Measurements from ENCODE around the gene AOX1.
"Not testable (repeated sequence)": the region's sequence is repeated elsewhere in the genome, so short reads cannot be mapped to it uniquely, and the experiment has no call there.

Gene AOX1

GRCh38 chr2:200640176-200640575 is 54.4 kb downstream of the AOX1 start:
- Histone ChIP-seq H3K36me3 (ENCODE audit: control insufficient read depth, insufficient read depth, low read length) (no peaks in the 10 kb centered on the region), H3K4me1 (ENCODE audit: control insufficient read depth, insufficient read depth, low read length) (no peaks in the 10 kb centered on the region), H3K27ac (ENCODE audit: low read depth, low read length) (no peak overlapping the region), H3K4me3 (ENCODE audit: low read length) (no peak overlapping the region), H3K9ac (ENCODE audit: low read length) (no peak overlapping the region), H3K27me3 (ENCODE audit: control insufficient read depth, insufficient read depth, low read length) (no peaks in the 10 kb centered on the region)

- Histone ChIP-seq H3K4me1 (ENCODE audit: control insufficient read depth, insufficient read depth, low read length) (no peaks in the 10 kb centered on the region), H3K4me3 (ENCODE audit: low read length) (no peak overlapping the region), H3K36me3 (ENCODE audit: control insufficient read depth, insufficient read depth, low read length) (no peaks in the 10 kb centered on the region), H3K27me3 (ENCODE audit: control insufficient read depth, insufficient read depth, low read length) (no peaks in the 10 kb centered on the region), H3K27ac (ENCODE audit: low read depth, low read length) (no peak overlapping the region), H3K9ac (ENCODE audit: low read length) (no peak overlapping the region)
Observed at GRCh38 chr2:200640901-200641300, 55.1 kb downstream of the AOX1 start.

GRCh38 chr2:200648518-200649281 is 62.9 kb downstream of the AOX1 start:
- H3K4me1 ChIP-seq (ENCODE audit: control insufficient read depth, insufficient read depth, low read length); H3K36me3 ChIP-seq (ENCODE audit: control insufficient read depth, insufficient read depth, low read length): not testable (repeated sequence)

GRCh38 chr2:200649724-200650123 is 63.9 kb downstream of the AOX1 start:
- Histone ChIP-seq H3K9ac (ENCODE audit: low read length) (no peak overlapping the region), H3K36me3 (ENCODE audit: control insufficient read depth, insufficient read depth, low read length) (no peaks in the 10 kb centered on the region), H3K4me3 (ENCODE audit: low read length) (no peak overlapping the region), H3K27me3 (ENCODE audit: control insufficient read depth, insufficient read depth, low read length) (no peaks in the 10 kb centered on the region), H3K4me1 (ENCODE audit: control insufficient read depth, insufficient read depth, low read length) (no peaks in the 10 kb centered on the region), H3K27ac (ENCODE audit: low read depth, low read length) (no peak overlapping the region)

More at GRCh38 chr2:200648518-200649281, 62.9 kb downstream of the AOX1 start:
- not testable (repeated sequence) for H3K27ac ChIP-seq (ENCODE audit: low read depth, low read length); H3K27me3 ChIP-seq (ENCODE audit: control insufficient read depth, insufficient read depth, low read length); H3K9ac ChIP-seq (ENCODE audit: low read length); H3K4me3 ChIP-seq (ENCODE audit: low read length)

GRCh38 chr2:200650195-200650594 is 64.4 kb downstream of the AOX1 start:
- Histone ChIP-seq H3K9ac (ENCODE audit: low read length) (no peak overlapping the region), H3K36me3 (ENCODE audit: control insufficient read depth, insufficient read depth, low read length) (no peaks in the 10 kb centered on the region), H3K4me3 (ENCODE audit: low read length) (no peak overlapping the region), H3K27ac (ENCODE audit: low read depth, low read length) (no peak overlapping the region), H3K27me3 (ENCODE audit: control insufficient read depth, insufficient read depth, low read length) (no peaks in the 10 kb centered on the region), H3K4me1 (ENCODE audit: control insufficient read depth, insufficient read depth, low read length) (no peaks in the 10 kb centered on the region)

GRCh38 chr2:200652158-200652557 is 66.3 kb downstream of the AOX1 start:
- Histone ChIP-seq H3K27me3 (ENCODE audit: control insufficient read depth, insufficient read depth, low read length) (no peaks in the 10 kb centered on the region), H3K4me1 (ENCODE audit: control insufficient read depth, insufficient read depth, low read length) (no peaks in the 10 kb centered on the region), H3K27ac (ENCODE audit: low read depth, low read length) (no peak overlapping the region), H3K36me3 (ENCODE audit: control insufficient read depth, insufficient read depth, low read length) (no peaks in the 10 kb centered on the region), H3K4me3 (ENCODE audit: low read length) (no peak overlapping the region), H3K9ac (ENCODE audit: low read length) (no peak overlapping the region)

GRCh38 chr2:200653021-200653420 is 67.2 kb downstream of the AOX1 start:
- no peak overlapping the region for H3K4me3 ChIP-seq (ENCODE audit: low read length)
- H3K9ac ChIP-seq (ENCODE audit: low read length), result no peak overlapping the region
- H3K27me3 ChIP-seq (ENCODE audit: control insufficient read depth, insufficient read depth, low read length), result no peaks in the 10 kb centered on the region
- H3K27ac ChIP-seq (ENCODE audit: low read depth, low read length), result no peak overlapping the region
- no peaks in the 10 kb centered on the region for H3K36me3 ChIP-seq (ENCODE audit: control insufficient read depth, insufficient read depth, low read length)
- no peaks in the 10 kb centered on the region for H3K4me1 ChIP-seq (ENCODE audit: control insufficient read depth, insufficient read depth, low read length)

- Histone ChIP-seq H3K27ac (ENCODE audit: low read depth, low read length) (no peak overlapping the region), H3K4me3 (ENCODE audit: low read length) (no peak overlapping the region), H3K27me3 (ENCODE audit: control insufficient read depth, insufficient read depth, low read length) (no peaks in the 10 kb centered on the region), H3K36me3 (ENCODE audit: control insufficient read depth, insufficient read depth, low read length) (no peaks in the 10 kb centered on the region), H3K9ac (ENCODE audit: low read length) (no peak overlapping the region), H3K4me1 (ENCODE audit: control insufficient read depth, insufficient read depth, low read length) (no peaks in the 10 kb centered on the region)
Observed at GRCh38 chr2:200654823-200655222, 69.0 kb downstream of the AOX1 start.

GRCh38 chr2:200655918-200656580 is 70.2 kb downstream of the AOX1 start:
- Histone ChIP-seq H3K4me3 (ENCODE audit: low read length) (no peak overlapping the region), H3K4me1 (ENCODE audit: control insufficient read depth, insufficient read depth, low read length) (no peaks in the 10 kb centered on the region), H3K27me3 (ENCODE audit: control insufficient read depth, insufficient read depth, low read length) (no peaks in the 10 kb centered on the region), H3K27ac (ENCODE audit: low read depth, low read length) (no peak overlapping the region), H3K9ac (ENCODE audit: low read length) (no peak overlapping the region), H3K36me3 (ENCODE audit: control insufficient read depth, insufficient read depth, low read length) (no peaks in the 10 kb centered on the region)

GRCh38 chr2:200658278-200658864 is 72.6 kb downstream of the AOX1 start:
- no peaks in the 10 kb centered on the region for H3K36me3 ChIP-seq (ENCODE audit: control insufficient read depth, insufficient read depth, low read length)
- H3K27me3 ChIP-seq (ENCODE audit: control insufficient read depth, insufficient read depth, low read length), result no peaks in the 10 kb centered on the region
- H3K4me3 ChIP-seq (ENCODE audit: low read length), result no peak overlapping the region
- H3K4me1 ChIP-seq (ENCODE audit: control insufficient read depth, insufficient read depth, low read length), result no peaks in the 10 kb centered on the region
- no peak overlapping the region for H3K27ac ChIP-seq (ENCODE audit: low read depth, low read length)
- no peak overlapping the region for H3K9ac ChIP-seq (ENCODE audit: low read length)

GRCh38 chr2:200659410-200659809 is 73.6 kb downstream of the AOX1 start:
- Histone ChIP-seq H3K4me3 (ENCODE audit: low read length) (no peak overlapping the region), H3K4me1 (ENCODE audit: control insufficient read depth, insufficient read depth, low read length) (no peaks in the 10 kb centered on the region), H3K36me3 (ENCODE audit: control insufficient read depth, insufficient read depth, low read length) (no peaks in the 10 kb centered on the region), H3K27me3 (ENCODE audit: control insufficient read depth, insufficient read depth, low read length) (no peaks in the 10 kb centered on the region), H3K27ac (ENCODE audit: low read depth, low read length) (no peak overlapping the region), H3K9ac (ENCODE audit: low read length) (no peak overlapping the region)

GRCh38 chr2:200661477-200661876 is 75.7 kb downstream of the AOX1 start:
- Histone ChIP-seq H3K9ac (ENCODE audit: low read length) (no peak overlapping the region), H3K27me3 (ENCODE audit: control insufficient read depth, insufficient read depth, low read length) (no peaks in the 10 kb centered on the region), H3K4me1 (ENCODE audit: control insufficient read depth, insufficient read depth, low read length) (no peaks in the 10 kb centered on the region), H3K4me3 (ENCODE audit: low read length) (no peak overlapping the region), H3K36me3 (ENCODE audit: control insufficient read depth, insufficient read depth, low read length) (no peaks in the 10 kb centered on the region), H3K27ac (ENCODE audit: low read depth, low read length) (no peak overlapping the region)

All from rectal smooth muscle tissue (tissue), 1 donor.